ENCODE measurements around the gene COL4A2. TPM values are rescaled to one million over a fixed set of nuclear protein-coding genes. Genes with fewer than 3 reads are reported as not detected.
"Not testable (repeated sequence)": the region's sequence is repeated elsewhere in the genome, so short reads cannot be mapped to it uniquely, and the experiment has no call there.

Gene COL4A2
- total RNA-seq, 1 donor from 2014 or later: 56.8 TPM

- no peak for DNase-seq
These were observed 75.7 kb downstream of the COL4A2 start for GRCh38 chr13:110382830-110383229.

DNA sequence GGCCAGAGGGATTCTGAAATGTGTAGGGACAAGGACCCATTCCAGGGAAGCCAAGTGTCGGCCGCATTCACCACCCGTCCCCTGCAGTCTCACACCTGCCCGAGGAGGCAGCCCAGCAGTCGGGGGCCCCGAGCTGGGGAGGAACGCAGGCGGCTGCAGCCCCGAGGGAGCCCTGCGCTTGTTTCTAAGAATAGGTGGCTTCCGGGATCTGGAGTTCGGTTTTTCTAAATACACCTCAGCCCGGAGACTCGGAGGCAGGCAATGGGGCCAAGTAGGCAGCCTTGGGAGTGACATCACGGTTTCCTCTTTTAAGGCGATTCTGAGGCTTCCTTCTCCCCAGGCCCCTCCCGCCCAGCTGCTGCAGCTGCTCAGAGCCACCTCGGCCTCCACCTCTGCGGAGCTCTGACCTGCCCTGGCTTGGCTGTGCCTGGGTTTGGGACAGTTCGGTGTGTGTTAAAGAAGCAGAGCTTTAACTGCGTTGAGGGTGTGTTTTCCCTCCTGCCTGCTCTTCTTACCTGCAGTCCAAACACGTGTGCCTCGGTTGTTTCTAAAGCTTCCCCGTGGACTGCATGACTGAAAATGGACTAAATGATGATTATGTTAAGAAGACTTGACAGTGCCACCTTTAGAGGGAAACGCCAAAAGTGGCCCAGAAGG, 80.5 kb downstream of the COL4A2 start:
- no peak for DNase-seq

DNA sequence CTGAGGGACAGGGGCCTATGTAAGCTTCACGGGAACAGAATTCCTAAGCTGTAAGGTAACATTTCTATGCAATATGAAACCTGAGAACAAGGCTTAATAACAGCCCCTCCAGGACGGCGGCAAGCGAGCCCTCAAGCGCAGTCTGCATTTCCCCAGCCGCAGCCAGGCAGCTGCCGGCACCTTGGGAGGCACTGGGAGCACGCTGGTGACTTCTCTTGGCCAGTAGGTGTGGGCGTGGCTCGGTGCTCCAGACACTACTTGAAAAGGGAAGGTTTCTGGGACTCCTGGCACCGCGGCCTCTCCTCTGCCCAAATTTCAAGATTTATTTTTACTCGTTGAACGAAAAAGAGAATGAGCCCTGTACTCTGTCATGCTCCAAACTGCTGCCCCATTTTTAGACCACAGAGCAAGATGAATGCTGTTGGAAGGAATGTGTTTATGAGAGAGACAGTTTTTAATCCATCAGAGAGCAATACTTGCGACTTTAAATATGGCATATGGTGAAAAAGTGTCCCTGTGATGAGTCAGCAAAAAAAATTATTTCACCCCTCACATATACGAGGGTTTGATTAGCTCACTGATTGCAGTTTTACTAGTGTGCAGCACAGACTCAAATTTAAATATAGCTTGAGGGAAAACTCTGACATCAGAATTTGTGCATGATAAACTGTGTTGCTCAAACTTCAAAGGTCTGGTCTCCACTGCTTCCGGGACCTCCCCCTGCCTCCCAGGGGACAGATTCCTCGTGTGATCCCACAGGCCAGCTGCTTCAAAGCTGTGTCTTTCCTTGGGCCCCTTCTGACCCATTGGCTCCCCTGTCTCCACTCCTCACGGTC, 81.2 kb downstream of the COL4A2 start:
- no peak for DNase-seq

DNA sequence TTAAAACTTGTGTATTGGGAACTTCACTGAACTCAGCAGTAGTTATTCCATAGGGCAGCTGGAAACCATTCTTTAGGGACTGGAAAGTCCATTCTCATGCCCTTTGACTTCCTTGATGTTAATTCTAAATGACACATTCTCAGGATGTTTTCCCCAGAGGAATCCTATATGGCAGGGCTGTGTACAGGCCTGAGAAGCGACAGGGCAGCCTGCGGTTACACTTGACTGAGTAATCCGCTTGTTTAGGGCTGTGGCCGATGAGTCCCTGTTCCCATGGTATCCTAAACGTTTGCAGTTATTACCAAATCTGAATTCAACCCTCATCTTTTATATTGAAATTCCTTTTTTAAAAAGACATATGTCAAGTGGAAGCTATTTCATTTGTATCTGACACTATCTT, 83.5 kb downstream of the COL4A2 start:
- no peak for DNase-seq

- no peak for DNase-seq
These were observed 84.2 kb downstream of the COL4A2 start for GRCh38 chr13:110391273-110391672.

DNA sequence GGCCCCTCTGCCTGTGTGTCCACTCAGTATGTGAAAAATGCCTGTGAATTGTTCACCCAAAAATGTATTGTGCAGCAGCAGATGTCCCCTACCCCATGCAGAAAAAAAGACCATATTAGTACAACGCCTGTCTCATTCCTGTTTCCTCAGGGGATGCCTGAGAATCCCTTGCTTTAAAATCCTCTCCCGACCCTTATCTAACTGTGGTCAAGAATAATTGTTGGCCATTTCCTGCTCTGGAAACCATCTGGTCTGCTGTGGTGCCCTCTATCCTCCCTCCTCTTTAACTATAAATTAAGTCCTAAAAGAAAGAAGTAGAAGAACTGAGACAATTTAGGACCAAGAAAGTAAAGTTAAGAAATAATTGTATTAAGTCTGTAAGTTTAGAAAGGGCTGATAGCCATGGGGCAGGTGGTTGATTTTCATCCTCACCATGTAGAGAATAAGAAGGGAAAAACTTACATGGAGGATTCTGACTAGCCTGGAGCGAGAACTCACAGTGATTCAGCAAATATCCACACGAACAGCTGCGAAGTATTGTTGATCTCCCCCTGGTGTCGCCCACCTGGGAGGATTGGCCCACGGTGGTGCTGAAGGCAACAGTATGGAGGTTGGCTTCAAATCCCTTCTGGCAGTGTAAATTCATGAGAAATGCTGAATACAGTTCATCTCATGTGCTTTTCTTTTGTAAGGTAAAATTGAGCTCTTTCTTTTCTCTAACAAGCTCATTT, 85.6 kb downstream of the COL4A2 start:
- DNase-seq: no peak

DNA sequence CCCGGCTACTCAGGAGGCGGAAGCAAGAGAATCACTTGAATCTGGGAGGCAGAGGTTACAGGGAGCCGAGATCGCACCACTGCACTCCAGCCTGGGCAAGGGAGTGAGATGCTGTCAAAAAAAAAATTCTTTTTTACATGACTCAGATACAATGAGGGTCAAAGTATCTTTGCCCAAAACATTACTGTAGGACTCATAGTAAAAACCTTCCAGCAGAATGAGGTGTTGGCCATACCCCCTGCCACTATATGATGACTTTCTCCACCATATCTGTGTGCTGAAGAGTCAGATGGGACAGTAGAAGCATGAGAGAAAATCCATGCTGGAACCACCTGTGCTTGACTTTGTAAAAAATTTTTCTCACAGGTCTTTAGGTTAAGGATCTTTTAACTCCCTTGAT, 86.7 kb downstream of the COL4A2 start:
- no peak for DNase-seq

DNA sequence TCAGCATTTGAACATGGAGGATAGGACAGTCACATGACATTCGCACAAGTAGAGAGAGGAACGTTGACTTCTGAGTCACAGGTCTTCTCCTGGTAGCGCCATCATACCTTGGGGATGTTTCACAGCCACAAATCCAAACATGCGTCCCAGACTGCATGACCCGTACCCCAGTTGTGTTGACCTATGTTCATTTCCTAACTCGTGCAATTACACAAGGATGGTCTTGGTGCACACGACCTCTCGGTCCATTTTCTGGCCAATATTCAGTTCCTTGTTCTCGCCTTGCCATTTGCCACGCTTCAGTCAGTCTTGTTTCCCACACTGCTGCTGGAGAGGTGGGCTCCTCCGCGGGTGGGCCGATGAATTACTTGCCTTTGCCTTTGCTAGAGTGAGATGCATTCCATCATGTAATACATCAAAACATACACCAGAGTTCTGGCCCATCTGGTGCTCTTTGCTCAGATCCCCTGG, 87.3 kb downstream of the COL4A2 start:
- no peak for DNase-seq

DNA sequence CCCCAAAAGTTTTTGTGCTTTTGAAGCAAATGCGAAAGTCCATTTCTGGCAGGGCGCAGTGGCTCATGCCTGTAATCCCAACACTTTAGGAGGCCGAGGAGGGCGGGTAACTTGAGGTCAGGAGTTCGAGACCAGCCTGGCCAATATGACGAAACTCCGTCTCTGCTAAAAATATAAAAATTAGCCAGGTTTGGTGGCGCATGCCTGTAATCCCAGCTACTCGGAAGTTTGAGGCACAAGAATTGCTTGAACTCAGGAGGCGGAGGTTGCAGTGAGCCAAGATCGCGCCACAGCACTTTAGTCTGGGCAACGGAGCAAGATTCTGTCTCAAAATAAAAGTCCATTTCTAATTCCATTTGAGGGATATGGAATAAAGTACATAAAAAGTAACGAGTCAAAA, 88.5 kb downstream of the COL4A2 start:
- DNase-seq: not testable (repeated sequence)

GRCh38 chr13:110396476-110396875, 89.4 kb downstream of the COL4A2 start:
- no peak for DNase-seq

DNA sequence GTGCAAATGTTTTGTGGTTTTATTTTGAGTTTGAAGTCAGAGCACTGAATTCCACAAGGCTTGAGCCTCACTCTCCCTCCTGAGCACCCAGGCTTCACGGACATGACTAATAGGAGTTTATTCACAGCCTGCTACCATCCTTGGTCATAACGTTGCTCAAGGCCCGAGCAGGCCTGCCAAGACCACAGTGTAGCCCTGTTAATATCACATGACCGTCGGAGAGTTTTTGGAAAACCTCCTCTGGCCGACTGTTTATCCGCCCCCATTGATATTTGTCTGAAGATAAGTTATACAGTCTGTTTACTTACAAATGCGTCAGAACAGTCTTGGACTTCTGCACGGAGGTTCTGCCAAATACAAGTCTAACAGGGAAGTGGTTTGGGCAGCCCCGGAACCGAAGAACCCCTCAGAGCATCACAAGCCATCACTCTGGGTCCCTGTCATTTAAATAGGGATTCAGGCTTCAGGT, 89.9 kb downstream of the COL4A2 start:
- DNase-seq: peak; percentile 21

DNA sequence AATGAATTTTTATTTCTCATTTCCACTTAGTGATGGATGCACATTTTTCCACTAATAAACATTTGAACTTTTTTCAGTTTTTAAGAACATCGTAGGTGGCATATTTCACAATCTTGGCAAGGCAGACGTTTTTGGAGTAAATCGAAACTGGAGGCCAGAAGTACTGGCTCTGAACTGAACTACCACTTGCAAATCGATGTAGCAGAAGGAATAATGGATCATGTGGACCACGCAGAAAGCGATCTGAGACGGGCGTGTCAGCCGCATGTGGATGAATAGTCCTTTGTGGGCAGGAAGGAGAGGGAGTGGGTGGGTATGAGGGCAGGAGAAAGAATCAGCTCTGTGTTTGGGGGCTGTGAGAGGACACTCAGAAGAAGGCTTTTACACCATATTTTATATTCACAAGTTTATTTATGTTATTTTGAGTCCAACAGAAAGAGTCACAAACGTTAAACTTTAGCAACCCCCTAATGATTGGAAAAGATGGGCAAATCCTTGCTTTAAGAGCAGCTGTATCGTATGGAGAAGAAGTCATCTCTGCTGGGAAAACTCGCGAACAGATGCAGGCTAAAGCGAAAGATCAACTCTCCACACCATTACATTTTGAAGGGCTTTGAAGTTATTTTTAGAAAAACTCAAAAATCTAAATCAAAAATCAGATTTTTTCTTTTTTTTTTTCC, 90.5 kb downstream of the COL4A2 start:
- no peak for DNase-seq

GRCh38 chr13:110398564-110399507, 91.8 kb downstream of the COL4A2 start:
- no peak for DNase-seq

GRCh38 chr13:110399801-110400200, 92.7 kb downstream of the COL4A2 start:
- no peak for DNase-seq

- DNase-seq: no peak
These were observed 93.9 kb downstream of the COL4A2 start for GRCh38 chr13:110400786-110401533.

- DNase-seq: no peak
These were observed 95.4 kb downstream of the COL4A2 start for GRCh38 chr13:110402299-110403069.

DNA sequence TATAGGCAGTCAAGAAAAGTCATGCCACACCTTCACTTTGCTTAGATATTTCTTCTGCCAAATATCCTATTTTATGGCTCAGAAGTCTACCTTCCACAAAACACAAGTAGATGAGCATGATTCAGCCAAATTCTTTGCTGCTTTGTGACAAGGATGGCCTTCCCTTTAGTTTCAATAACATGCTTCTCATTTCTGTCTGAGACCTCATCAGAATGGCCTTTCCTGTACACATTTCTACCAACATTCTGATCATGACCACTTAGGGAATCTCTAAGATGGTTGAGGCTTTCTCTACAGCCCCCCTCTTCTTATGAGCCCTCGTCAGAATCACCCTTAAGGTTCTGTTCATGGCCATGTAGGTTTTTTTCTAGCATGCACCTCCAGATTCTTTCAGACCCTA, 96.2 kb downstream of the COL4A2 start:
- DNase-seq: no peak

GRCh38 chr13:110403721-110404120, 96.6 kb downstream of the COL4A2 start:
- DNase-seq: no peak

DNA sequence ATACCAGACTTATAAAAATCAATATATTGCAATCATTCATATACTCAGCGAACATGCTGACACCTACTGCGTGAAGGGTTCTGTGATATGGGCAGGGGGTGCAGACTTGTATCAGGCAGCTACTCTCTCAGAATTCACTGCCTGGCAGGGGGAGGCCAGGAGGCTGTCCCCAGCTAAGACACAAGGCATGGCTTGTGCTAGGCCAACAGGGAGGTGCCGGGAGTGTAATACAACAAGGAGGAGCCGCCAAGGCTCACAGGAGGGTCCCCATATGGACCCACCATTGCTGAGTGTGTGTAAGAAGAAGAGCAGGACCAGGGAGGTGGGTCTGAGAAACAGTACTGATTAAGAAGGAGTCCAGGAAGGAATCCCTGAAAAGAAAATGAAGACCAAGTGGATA, 97.2 kb downstream of the COL4A2 start:
- DNase-seq: no peak
